ENCODE results near the gene CERS6. TPM values are rescaled to one million over a fixed set of nuclear protein-coding genes. Genes with fewer than 3 reads are reported as not detected.

Gene CERS6
- total and polyA plus RNA-seq, 11 donors: 22.1 to 78.0 (median 62.2) TPM

DNA sequence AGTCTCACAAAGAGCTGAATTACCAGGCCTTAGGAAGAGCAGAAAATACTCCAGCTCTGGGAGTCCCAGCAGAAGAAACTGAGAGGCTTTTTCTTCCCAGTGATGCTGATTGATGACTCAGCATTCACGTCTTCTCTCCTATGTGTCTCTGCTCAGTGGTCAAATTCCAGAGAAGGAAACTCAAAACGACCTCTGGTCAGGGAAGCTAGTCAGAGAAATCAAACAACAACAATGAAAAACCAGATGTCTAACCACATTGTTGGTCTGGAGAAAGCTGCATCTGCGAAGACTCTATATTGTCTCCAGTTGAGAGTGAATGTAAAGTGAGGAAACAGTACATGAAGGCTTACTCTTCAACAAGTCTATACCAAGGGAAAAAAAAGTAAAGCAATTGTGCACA, 28.6 kb upstream of the CERS6 start:
- Histone ChIP-seq H3K27ac (no peak overlapping the region), H3K27me3 (no peaks in the 10 kb centered on the region), H3K4me3 (no peak overlapping the region), H3K4me1 (no peaks in the 10 kb centered on the region), H3K36me3 (no peaks in the 10 kb centered on the region), H3K9me3 (no peaks in the 10 kb centered on the region)
- DNase-seq (no peak), ATAC-seq (no peak)
- intact Hi-C loops (cut with DNase I): no loop called here
- WGBS, 4 donors: 48 to 54% (median 50%) methylated on average over 3 of the region's 3 CpGs
- TF ChIP-seq, protein P1, sequence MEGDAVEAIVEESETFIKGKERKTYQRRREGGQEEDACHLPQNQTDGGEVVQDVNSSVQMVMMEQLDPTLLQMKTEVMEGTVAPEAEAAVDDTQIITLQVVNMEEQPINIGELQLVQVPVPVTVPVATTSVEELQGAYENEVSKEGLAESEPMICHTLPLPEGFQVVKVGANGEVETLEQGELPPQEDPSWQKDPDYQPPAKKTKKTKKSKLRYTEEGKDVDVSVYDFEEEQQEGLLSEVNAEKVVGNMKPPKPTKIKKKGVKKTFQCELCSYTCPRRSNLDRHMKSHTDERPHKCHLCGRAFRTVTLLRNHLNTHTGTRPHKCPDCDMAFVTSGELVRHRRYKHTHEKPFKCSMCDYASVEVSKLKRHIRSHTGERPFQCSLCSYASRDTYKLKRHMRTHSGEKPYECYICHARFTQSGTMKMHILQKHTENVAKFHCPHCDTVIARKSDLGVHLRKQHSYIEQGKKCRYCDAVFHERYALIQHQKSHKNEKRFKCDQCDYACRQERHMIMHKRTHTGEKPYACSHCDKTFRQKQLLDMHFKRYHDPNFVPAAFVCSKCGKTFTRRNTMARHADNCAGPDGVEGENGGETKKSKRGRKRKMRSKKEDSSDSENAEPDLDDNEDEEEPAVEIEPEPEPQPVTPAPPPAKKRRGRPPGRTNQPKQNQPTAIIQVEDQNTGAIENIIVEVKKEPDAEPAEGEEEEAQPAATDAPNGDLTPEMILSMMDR (IDR thresholded peaks at IDR 0.05): no peak
- no peak for TF ChIP-seq POLR2A (IDR thresholded peaks at IDR 0.05)

DNA sequence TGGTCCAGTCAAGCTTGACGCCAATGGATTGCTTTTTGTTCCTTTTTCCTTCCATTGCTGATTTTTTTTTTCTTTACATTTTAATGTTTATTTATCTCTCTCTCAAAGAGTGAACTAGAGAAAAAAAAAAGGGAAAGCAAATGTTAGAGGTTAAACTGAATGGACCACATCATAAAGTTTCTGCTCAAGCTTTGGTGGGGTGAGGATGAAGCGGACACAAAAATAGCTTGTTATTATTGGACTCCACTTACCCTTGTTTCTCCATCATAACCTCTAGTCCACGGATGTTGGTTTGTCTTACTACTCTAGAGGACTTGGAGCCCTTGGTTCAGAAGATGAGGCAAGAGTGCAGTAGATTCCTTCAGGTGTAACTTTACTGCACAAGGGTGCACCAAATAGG, 27.6 kb upstream of the CERS6 start:
- TF ChIP-seq, protein P1 (IDR thresholded peaks at IDR 0.05): no peak
- no peak for TF ChIP-seq POLR2A (IDR thresholded peaks at IDR 0.05)
- DNase-seq (no peak), ATAC-seq (no peak)
- H3K27me3 ChIP-seq: no peaks in the 10 kb centered on the region
- intact Hi-C loops (cut with DNase I): no loop called here
- 88 to 96% (median 94%) methylated on average over 3 of the region's 3 CpGs for WGBS, 4 donors
- H3K36me3 ChIP-seq: no peaks in the 10 kb centered on the region
- no peak overlapping the region for H3K27ac ChIP-seq
- H3K4me1 ChIP-seq: no peaks in the 10 kb centered on the region
- H3K9me3 ChIP-seq: no peaks in the 10 kb centered on the region
- no peak overlapping the region for H3K4me3 ChIP-seq

DNA sequence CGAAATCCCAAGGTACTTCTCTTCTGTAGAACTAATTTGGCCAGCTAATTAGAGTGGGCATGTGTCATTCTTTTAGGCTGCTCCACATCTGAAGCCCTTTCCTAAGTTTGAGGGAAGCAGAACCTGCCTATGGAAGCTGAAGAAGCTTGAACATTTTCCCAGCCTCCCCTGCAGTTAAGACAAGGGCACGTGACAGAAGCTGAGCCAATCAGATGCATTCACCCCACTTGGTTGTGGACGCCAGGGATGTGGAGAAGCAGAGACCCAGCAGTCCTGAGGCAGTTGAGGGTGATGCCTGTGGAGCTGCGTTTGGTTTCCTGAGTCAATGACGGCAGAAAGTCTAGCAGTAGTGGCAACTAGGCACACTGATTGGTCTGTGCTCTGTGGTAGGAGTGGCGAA, 26.1 kb upstream of the CERS6 start:
- H3K27ac ChIP-seq: no peak overlapping the region
- H3K4me1 ChIP-seq: peaks cover 0 to 7% (median 0%) of the 10 kb centered on the region in 12 donors
- H3K9me3 ChIP-seq: no peaks in the 10 kb centered on the region
- no peak for TF ChIP-seq POLR2A (IDR thresholded peaks at IDR 0.05)
- TF ChIP-seq, protein P1 (IDR thresholded peaks at IDR 0.05): no peak
- 82 to 89% (median 83%) methylated on average over 6 of the region's 6 CpGs for WGBS, 4 donors
- DNase-seq (no peak), ATAC-seq (no peak)
- intact Hi-C loops (cut with DNase I): loop anchor here in 1 of 10 donors (5.0 kb wide), 1 partner anchor 48 kb away; no protein-coding TSS in a partner anchor
- H3K27me3 ChIP-seq: no peaks in the 10 kb centered on the region
- no peaks in the 10 kb centered on the region for H3K36me3 ChIP-seq
- H3K4me3 ChIP-seq: no peak overlapping the region

DNA sequence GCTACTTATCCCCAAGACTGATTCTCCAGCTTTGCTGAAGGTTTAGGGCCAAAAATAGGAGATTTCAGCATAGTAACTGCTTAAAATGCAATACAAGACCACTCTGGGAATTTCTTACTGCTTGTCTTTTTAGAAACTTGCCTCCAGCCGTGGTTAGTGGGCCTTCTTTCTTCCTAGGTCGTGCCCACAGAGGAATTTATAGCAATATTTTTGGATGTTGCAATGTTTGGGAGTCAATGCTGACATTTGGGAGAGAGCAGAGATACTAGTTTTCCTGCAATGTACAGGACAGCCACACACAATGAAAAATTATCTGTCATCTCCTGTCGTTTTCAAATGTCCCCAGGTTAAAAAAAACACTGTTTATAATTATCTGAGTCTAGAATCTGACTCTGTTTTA, 25.6 kb upstream of the CERS6 start:
- no peaks in the 10 kb centered on the region for H3K36me3 ChIP-seq
- peaks cover 0 to 7% (median 0%) of the 10 kb centered on the region in 12 donors for H3K4me1 ChIP-seq
- TF ChIP-seq POLR2A (IDR thresholded peaks at IDR 0.05): no peak
- TF ChIP-seq, protein P1 (IDR thresholded peaks at IDR 0.05): no peak
- H3K9me3 ChIP-seq: no peaks in the 10 kb centered on the region
- ATAC-seq: no peak
- DNase-seq: no peak
- intact Hi-C loops (cut with DNase I): loop anchor here in 1 of 10 donors (5.0 kb wide), 1 partner anchor 48 kb away; no protein-coding TSS in a partner anchor
- 52 to 72% (median 58%) methylated on average over 3 of the region's 3 CpGs for WGBS, 4 donors
- H3K27me3 ChIP-seq: no peaks in the 10 kb centered on the region
- H3K27ac ChIP-seq: no peak overlapping the region
- no peak overlapping the region for H3K4me3 ChIP-seq
